GM12801 (cell line): Measurements from ENCODE around the gene MACC1.

Experiments
- CTCF ChIP-seq: IDR thresholded peaks from one replicate; pipeline ENCODE4 v1.5.1; 2011; ENCODE audit warnings: control low read depth; ENCODE audit not compliant: insufficient read length; ENCODE audit errors: extremely low read depth

MACC1 gene

DNA sequence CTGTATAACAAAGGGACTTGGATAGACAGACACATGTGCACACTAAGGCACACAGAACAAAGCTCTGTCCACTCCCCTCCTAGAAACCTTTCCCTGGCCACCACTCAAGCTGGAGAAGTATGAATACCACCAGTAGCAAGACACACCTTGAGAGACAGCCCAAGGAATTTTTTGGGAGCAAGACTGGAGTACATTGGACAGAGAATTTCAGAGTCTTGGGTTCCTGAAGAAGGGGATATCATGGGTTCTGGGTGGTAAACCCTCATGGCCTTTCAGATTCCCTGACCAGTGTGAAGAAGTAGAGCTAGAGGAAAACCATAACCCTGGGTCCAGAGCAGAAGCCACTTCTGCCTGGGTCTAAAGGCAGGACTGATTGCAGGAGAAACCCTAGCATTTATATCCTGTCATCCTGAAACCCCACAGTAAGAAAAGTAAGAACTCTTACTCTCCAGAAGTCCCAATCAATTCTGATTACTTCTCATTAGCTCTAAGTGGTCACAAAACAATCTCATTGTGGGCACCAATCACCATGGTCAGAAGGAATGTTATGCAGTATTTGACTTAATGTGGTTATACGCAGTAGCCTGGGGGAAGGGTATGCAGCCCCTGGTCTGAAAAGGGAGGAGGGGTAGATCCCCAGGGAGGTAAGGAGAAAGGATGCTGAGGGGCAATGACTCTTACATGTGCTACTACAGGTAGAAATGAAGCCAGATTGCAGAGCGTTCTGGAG is 20.4 kb upstream of the MACC1 start:
- TF ChIP-seq CTCF = no peak

DNA sequence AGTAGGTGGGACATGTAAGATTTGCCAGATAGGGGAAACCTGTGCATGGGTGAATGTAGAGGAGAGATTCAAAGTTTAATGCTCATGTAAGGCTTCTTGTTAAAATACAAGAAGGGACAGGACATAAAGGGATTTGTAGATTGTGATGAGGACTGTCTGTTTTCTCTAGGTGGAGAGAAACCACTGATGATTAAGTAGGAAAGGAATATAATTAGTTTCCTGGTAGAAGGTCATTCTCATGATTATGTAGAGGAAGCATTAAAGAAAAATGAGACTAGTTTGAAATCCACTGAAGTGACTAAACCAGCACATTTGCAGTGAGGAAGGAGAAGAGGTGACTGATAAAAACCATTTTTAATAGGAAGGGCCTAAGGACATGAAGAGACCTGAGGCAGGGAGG is 19.6 kb upstream of the MACC1 start:
- TF ChIP-seq CTCF = no peak

- TF ChIP-seq CTCF = no peak
These were observed 18.9 kb upstream of the MACC1 start for GRCh38 chr7:20236043-20236442.

- TF ChIP-seq CTCF = no peak
These were observed 18.1 kb upstream of the MACC1 start for GRCh38 chr7:20235288-20235687.

DNA sequence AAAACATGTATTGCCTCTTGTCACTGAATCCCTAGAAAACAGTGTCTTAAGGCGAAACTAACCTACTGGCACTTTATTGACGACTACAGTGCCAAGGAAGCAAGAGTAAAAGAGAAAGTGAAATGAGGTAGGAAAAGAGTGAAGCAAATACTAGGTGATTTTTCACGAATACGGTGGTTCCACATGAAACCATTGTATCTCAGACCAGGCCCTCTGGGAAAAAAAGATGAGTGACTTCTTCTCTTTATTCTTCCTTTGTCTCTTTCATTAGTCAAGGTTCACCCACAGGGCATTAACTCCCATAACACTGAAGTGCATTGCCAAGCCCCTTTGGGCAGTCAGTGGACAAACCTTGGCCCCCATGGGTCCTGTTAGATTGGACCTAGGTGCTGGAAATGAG is 16.2 kb upstream of the MACC1 start:
- TF ChIP-seq CTCF = no peak

DNA sequence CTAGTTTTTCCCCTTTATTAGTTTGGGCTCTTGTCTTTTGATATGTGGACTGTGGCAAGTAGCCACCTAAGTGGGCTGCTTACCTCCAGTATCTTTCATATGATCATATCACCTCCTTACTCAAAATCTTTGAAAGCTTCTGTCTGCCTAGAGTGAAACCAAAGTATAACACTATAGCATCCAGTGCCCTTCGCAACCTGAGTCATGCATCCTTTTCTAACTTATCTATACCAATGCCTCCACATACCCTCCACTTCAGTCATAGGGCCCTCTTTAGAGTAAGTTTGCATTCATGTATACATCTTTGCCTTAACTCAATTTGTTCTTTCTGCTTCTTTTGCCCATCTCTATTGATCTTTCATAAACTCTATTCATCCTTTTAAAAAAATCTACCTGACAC is 15.7 kb upstream of the MACC1 start:
- no peak for TF ChIP-seq CTCF

DNA sequence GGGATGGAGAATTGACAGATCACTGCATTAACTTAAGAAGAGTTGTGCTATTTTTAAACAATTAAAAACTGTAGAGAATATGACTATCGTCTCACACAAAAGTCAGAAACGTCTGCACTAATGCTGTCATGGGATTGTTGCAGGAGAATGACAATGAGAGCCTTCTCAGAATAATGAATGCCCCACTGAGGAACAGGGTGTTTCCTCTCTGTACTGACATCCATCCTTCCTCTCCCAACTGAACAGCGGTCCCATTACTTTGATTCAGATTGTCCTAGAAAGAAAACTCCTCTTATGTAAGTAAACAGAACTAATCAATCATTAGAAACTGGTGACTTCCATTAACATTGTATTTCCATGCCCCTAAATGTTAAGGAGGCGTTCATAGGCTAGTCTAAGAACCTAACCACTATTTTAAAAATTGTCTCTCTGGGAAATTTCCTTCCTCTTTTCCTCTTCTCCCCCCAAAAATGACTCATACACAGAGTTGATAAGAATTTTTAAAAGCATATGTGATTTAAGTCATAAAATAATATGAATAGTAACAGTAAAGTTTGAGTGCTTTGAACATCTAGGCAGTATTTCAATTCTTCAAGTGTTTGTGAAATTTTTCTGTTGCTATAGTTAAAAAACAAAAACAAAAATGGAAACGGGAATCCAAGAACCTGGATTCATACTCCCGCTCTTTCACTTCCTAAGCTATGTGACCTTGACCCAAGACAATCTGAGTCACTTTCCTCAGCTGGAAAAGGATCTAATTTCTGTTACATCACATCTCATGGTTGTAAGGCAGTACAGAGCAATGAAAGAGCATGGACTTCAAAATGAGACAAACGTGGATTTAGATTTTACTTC is 12.7 kb upstream of the MACC1 start:
- TF ChIP-seq CTCF = no peak
